Aortic smooth muscle cell (primary cell): ENCODE results near the gene NAA16. TPM values are rescaled to one million over a fixed set of nuclear protein-coding genes. Genes with fewer than 3 reads are reported as not detected.

Experiments used
- total RNA-seq: library from RNA; depleted of rRNA; stranded (reverse); fragments of >200 nt; gene quantifications from 2 replicates; pipeline ENCODE4 v1.2.3, GENCODE V29; 2014

Gene NAA16
- total RNA-seq = 6.6 and 7.2 TPM in 2 replicates

GRCh38 chr13:41310963-41311405 is at the start of gene NAA16:
TSS of gene NAA16 (plus strand) at chr13:41311267. CDS start at chr13:41311529, 262 bp downstream.

GRCh38 chr13:41263261-41263971 is 47.7 kb upstream of the NAA16 start, which contains the start of gene MTRF1:
TSS of gene MTRF1 (minus strand) at chr13:41263576. CDS start at chr13:41260907, 2,669 bp downstream.

Other genes starting within 250 kb of the NAA16 start
- gene WBP4, start 249.8 kb upstream of the NAA16 start, total RNA-seq = 8.6 and 9.2 TPM in 2 replicates
- gene KBTBD6, start 178.5 kb upstream of the NAA16 start, total RNA-seq = 7.1 and 7.8 TPM in 2 replicates
- gene KBTBD7, start 116.7 kb upstream of the NAA16 start, total RNA-seq = 7.0 and 8.1 TPM in 2 replicates
- 9.8 and 11.0 TPM in 2 replicates for gene MTRF1, start 47.7 kb upstream of the NAA16 start, total RNA-seq
- 1.7 and 3.0 TPM in 2 replicates for gene RGCC, start 146.3 kb downstream of the NAA16 start, total RNA-seq